ENCODE measurements around the gene MESD. TPM values are rescaled to one million over a fixed set of nuclear protein-coding genes. Genes with fewer than 3 reads are reported as not detected.

MESD gene
- polyA plus RNA-seq, 1 donor from 2014 or later = 16.3 TPM

GRCh38 chr15:80942746-80943565 is 46.7 kb downstream of the MESD start:
- Histone ChIP-seq H3K79me2 (replicated peaks; ENCODE audit: insufficient read depth, low read length) (no peaks in the 10 kb centered on the region), H3K27ac (ENCODE audit: low read length) (no peak overlapping the region), H4K20me1 (ENCODE audit: insufficient read depth) (no peaks in the 10 kb centered on the region), H3K9me3 (ENCODE audit: low read length) (no peaks in the 10 kb centered on the region), H3F3A (ENCODE audit: insufficient read depth, low read length, poor library complexity, severe bottlenecking) (no peaks in the 10 kb centered on the region), H3K9ac (ENCODE audit: low read length) (no peak overlapping the region), H3K4me2 (ENCODE audit: low read length) (no peak overlapping the region), H3K27me3 (ENCODE audit: insufficient read depth, low read depth, low read length) (no peaks in the 10 kb centered on the region), H3K9me2 (ENCODE audit: insufficient read depth, low read length) (no peaks in the 10 kb centered on the region), H3K36me3 (ENCODE audit: insufficient read depth, low read length) (no peaks in the 10 kb centered on the region), H3K4me3 (ENCODE audit: low read length) (no peak overlapping the region), H2AFZ (ENCODE audit: low read depth, low read length) (no peak overlapping the region)
- no peak for TF ChIP-seq TAF1 (IDR thresholded peaks at IDR 0.05; ENCODE audit: low read depth)
- TF ChIP-seq MXI1 (conservative IDR thresholded peaks at IDR 0.05; ENCODE audit: poor library complexity, severe bottlenecking) = no peak
- TF ChIP-seq, protein P1, sequence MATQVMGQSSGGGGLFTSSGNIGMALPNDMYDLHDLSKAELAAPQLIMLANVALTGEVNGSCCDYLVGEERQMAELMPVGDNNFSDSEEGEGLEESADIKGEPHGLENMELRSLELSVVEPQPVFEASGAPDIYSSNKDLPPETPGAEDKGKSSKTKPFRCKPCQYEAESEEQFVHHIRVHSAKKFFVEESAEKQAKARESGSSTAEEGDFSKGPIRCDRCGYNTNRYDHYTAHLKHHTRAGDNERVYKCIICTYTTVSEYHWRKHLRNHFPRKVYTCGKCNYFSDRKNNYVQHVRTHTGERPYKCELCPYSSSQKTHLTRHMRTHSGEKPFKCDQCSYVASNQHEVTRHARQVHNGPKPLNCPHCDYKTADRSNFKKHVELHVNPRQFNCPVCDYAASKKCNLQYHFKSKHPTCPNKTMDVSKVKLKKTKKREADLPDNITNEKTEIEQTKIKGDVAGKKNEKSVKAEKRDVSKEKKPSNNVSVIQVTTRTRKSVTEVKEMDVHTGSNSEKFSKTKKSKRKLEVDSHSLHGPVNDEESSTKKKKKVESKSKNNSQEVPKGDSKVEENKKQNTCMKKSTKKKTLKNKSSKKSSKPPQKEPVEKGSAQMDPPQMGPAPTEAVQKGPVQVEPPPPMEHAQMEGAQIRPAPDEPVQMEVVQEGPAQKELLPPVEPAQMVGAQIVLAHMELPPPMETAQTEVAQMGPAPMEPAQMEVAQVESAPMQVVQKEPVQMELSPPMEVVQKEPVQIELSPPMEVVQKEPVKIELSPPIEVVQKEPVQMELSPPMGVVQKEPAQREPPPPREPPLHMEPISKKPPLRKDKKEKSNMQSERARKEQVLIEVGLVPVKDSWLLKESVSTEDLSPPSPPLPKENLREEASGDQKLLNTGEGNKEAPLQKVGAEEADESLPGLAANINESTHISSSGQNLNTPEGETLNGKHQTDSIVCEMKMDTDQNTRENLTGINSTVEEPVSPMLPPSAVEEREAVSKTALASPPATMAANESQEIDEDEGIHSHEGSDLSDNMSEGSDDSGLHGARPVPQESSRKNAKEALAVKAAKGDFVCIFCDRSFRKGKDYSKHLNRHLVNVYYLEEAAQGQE (IDR thresholded peaks at IDR 0.05; ENCODE audit: borderline replicate concordance) = no peak
- no peak for TF ChIP-seq CTCF (IDR thresholded peaks at IDR 0.05; ENCODE audit: poor library complexity, severe bottlenecking)
- no peak for TF ChIP-seq SMC3 (conservative IDR thresholded peaks at IDR 0.05; ENCODE audit: poor library complexity)
- TF ChIP-seq POLR2AphosphoS5 (IDR thresholded peaks at IDR 0.05) = no peak
- TF ChIP-seq EZH2 (IDR thresholded peaks at IDR 0.05; ENCODE audit: borderline replicate concordance, insufficient read depth, low read length, poor library complexity, severe bottlenecking) = no peak
- no peak for TF ChIP-seq RAD21 (conservative IDR thresholded peaks at IDR 0.05)
- no peak for TF ChIP-seq EP300 (conservative IDR thresholded peaks at IDR 0.05; ENCODE audit: poor library complexity, severe bottlenecking)

DNA sequence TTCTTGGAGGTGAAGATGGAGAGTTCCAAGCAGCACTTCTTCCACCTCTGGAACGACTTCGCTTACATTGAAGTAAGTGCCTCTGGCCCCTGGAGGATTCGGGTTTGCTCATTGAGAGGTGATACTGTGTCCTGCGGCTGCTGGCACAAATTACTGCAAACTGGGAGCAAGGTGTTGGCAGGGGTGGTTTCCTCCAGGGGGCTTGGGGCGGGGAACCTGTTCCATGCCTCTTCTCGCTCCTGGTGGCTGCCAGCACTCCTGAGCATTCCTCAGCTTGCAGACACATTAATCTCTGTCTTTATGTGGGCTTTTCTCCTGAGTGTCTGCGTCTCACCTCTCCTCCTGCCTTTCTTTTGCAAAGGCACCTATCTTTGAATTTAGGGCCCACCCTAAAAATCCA is 47.4 kb downstream of the MESD start:
- Histone ChIP-seq H3K27ac (ENCODE audit: low read length) (no peak overlapping the region), H3K27me3 (ENCODE audit: insufficient read depth, low read depth, low read length) (no peaks in the 10 kb centered on the region), H3K36me3 (ENCODE audit: insufficient read depth, low read length) (no peaks in the 10 kb centered on the region), H3K79me2 (replicated peaks; ENCODE audit: insufficient read depth, low read length) (no peaks in the 10 kb centered on the region), H3K9ac (ENCODE audit: low read length) (no peak overlapping the region), H4K20me1 (ENCODE audit: insufficient read depth) (no peaks in the 10 kb centered on the region), H3K9me3 (ENCODE audit: low read length) (no peaks in the 10 kb centered on the region), H3K9me2 (ENCODE audit: insufficient read depth, low read length) (no peaks in the 10 kb centered on the region), H3K4me3 (ENCODE audit: low read length) (no peak overlapping the region), H2AFZ (ENCODE audit: low read depth, low read length) (no peak overlapping the region), H3F3A (ENCODE audit: insufficient read depth, low read length, poor library complexity, severe bottlenecking) (no peaks in the 10 kb centered on the region), H3K4me2 (ENCODE audit: low read length) (no peak overlapping the region)
- TF ChIP-seq EZH2 (IDR thresholded peaks at IDR 0.05; ENCODE audit: borderline replicate concordance, insufficient read depth, low read length, poor library complexity, severe bottlenecking) (no peak), MXI1 (conservative IDR thresholded peaks at IDR 0.05; ENCODE audit: poor library complexity, severe bottlenecking) (no peak), SMC3 (conservative IDR thresholded peaks at IDR 0.05; ENCODE audit: poor library complexity) (no peak), EP300 (conservative IDR thresholded peaks at IDR 0.05; ENCODE audit: poor library complexity, severe bottlenecking) (no peak), CTCF (IDR thresholded peaks at IDR 0.05; ENCODE audit: poor library complexity, severe bottlenecking) (no peak), TAF1 (IDR thresholded peaks at IDR 0.05; ENCODE audit: low read depth) (no peak)
- TF ChIP-seq, protein P1 (IDR thresholded peaks at IDR 0.05; ENCODE audit: borderline replicate concordance) = no peak
